Measurements from ENCODE around the gene CMSS1.
A peak's percentile ranks its signal among the peaks of the same experiment; 100 is the strongest.

CMSS1 gene

DNA sequence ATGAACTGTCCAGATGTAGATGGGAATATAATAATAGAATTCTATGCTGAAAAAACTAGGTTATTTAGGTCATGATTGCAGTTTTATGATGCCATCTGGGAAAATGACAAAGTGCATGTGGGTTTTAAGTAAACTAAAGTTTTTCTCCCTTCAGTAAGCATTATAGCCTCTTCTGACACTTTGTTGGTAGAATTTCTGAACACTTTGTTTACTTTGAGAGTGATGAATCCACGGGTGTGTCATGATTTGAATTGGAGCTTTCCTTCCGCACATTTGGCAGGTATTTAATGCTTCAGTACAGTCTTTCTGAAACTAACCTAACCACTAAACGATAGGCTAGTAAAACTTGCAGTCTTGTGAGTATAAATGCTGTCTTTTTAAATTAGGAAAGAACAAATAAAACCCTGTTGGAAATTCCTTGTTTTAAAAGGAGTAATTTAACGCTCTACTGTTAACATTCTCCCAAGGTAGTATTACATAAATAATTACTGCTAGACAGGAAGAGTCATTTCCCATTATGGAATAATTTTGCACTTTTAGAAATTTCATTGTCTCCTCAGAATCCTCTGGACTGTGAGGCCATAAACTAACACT is 289.7 kb downstream of the CMSS1 start:
- DNase-seq (ENCODE audit: low read depth), result peak; percentile 74

DNA sequence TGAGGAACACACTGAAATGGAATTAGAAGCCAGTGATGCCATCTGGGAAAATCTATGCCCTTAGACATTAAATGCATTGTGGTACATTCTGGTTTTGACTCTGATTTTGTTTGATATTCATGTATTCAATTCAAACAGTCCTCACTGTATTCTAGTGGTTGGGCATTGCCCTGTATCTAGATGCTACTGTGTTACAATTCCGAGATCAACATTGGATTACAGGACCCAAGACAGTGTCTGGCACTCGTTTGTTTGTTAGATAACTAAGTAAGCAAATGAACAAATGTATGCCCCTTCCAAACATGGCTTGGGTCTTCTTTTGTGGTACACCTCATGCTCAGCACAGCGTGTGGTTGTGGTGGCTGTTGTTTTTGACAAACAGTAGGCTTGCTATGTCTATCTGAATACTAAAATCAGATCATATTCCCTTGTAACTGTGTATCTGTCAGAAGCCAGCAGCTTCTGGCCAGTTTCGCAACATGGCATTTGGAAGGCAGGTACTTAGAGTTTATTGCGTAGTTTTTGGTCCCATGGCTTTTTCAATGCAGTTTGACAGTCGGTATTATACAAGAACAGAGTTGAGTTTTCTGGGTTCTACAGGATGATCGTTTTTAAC is 290.9 kb downstream of the CMSS1 start:
- DNase-seq (ENCODE audit: low read depth), result no peak

DNA sequence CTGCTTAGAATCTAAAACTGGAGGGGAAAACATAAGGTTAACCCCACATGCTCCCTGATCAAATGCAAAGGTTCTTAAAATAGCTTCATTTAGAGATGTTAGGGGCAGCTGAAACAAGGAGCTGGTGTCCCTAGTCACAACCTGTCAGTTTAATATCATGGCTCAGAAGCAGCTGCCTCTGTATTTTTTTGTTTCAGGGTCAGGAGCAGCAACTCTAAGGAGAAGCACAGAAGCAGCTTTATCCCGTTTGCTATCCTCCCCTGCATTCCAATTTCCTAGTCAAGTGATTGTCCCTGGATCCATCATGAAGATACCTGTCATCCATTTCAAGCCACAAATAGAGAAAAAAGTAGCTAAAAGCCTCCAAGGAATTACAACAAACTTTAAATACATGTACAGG is 292.5 kb downstream of the CMSS1 start:
- DNase-seq (ENCODE audit: low read depth), result no peak

DNA sequence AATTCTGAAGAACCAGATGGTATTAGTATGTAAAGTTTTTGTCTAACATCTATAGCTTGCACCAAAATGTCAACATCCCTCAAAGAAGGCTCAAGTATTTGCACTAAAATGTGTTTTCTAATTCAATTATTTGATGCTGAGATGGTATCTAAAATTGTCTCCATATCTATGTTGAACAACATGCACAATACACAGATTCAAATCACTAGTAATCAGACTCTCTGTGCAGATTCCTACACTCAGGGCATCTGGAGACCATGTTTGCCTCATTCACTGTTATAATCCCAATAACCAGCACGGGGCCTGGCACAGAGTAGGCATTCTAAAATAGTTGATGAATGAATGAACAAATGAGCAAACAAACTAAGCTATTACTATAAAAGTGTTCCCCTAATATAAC is 294.1 kb downstream of the CMSS1 start:
- DNase-seq (ENCODE audit: low read depth), result no peak

GRCh38 chr3:100113723-100114412 is 296.2 kb downstream of the CMSS1 start:
- DNase-seq (ENCODE audit: low read depth), result peak; percentile 50

- no peak for DNase-seq (ENCODE audit: low read depth)
Measured at GRCh38 chr3:100114413-100115030, 296.9 kb downstream of the CMSS1 start, which contains the start of gene FILIP1L. TSS of gene FILIP1L (minus strand) at chr3:100114501.

- DNase-seq (ENCODE audit: low read depth), result no peak
Measured at GRCh38 chr3:100117093-100117492, 299.4 kb downstream of the CMSS1 start.

DNA sequence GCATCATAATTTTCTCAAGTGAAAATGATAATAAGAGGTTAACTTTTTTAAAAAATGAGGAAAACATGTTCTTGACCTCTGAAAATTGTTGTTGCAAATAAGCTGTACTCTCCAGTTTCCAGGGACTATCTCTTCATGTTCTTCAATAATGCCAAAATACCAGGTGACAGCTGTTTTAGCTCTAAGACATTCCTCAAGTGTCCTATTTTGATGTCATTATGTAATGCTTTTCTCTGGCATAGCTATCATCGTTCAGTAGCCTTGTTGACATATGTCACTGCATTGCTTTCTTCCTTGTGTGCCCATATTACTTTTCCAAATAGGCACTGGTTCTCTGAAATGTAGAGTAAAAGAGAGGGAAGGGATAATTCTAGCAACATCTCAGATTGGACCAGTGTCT is 302.4 kb downstream of the CMSS1 start:
- DNase-seq (ENCODE audit: low read depth), result no peak

- no peak for DNase-seq (ENCODE audit: low read depth)
Measured at GRCh38 chr3:100120693-100121092, 303.0 kb downstream of the CMSS1 start.

DNA sequence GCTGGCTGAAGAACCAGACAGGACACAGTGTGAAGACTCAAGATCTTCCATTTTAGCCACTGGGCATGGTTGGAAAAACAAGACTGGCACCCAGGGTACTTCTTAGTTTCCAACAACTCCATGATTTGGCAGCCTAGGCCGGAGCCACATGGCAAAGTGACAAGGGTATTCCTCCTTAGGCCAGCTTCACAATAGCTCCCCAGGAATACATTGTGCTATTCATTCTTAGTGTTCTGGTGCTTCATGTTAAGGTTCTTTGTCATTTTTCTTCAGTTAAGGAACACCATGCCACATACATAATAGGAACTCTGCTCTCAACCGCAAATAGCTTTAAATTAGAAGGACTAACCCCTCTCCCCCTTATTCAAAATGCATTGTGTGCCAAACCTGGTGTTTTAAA is 304.7 kb downstream of the CMSS1 start:
- DNase-seq (ENCODE audit: low read depth), result no peak

DNA sequence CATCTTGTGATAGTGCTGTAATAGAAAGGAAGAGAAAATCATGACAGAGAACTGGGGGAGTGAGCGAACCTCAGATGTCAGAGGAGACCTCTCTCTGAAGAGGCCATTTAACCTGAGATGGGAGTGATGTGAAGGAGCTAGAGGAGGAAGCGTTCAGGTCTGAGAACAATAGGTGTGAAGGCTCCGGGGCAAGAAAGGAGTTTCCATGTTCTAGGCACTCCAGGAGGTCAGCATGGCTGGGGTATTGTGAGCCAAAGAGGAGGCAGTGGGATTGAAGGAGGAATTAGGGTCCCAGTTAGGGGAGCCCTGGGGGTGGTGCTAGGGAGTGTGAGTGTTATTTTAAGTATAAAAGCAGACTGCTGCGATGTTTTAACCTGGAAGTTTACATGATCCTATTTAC is 305.4 kb downstream of the CMSS1 start:
- DNase-seq (ENCODE audit: low read depth), result no peak

DNA sequence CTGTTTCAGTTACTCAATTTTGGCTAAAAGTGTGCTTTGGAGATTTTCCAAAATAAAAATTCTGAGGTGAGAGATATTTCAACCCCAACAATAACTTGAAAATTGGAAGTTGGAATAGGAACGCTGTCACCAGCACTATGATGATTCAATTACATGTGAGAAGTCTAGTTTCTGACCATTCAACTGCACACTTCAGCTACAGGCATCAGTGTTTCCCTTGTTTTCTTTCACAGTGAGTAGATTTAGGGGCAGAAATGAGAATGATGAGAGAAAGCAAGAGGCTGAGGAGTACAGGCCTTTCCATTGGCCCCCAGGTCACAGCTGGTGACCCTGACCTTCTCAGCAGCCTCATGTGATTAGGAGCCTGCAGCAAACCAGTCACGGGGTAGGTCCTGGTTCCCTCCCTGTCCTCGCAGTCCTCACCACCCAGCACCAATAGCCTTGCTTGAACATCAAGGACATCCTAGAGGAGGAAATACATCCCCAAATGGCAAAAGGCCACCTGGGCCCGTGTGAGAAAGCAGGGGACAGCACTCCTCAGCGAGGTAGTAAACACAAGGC is 306.6 kb downstream of the CMSS1 start:
- DNase-seq (ENCODE audit: low read depth), result no peak

- no peak for DNase-seq (ENCODE audit: low read depth)
Measured at GRCh38 chr3:100125161-100125938, 307.7 kb downstream of the CMSS1 start.

- no peak for DNase-seq (ENCODE audit: low read depth)
Measured at GRCh38 chr3:100127792-100128191, 310.1 kb downstream of the CMSS1 start.

DNA sequence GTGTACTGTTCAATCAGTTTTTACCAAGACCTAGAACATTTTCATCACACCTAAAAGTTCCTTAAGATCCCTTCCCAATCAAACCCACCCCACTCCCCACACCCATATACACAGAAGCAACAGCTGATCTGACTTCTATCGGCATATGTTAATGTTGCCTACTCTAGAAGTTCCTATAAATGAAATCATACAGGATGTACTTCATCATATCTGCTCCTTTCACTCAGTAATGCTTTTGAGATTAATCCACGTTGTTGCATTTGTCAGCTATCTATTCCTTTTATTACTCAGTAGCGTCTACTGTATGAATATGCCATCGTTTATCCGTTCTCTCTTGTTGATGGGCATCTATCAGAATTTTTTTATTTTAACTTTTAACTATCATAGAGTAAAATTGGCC is 310.9 kb downstream of the CMSS1 start:
- no peak for DNase-seq (ENCODE audit: low read depth)

GRCh38 chr3:100129941-100130340 is 312.3 kb downstream of the CMSS1 start:
- DNase-seq (ENCODE audit: low read depth), result no peak

- no peak for DNase-seq (ENCODE audit: low read depth)
Measured at GRCh38 chr3:100131241-100131640, 313.6 kb downstream of the CMSS1 start.

- no peak for DNase-seq (ENCODE audit: low read depth)
Measured at GRCh38 chr3:100136921-100137320, 319.3 kb downstream of the CMSS1 start.

GRCh38 chr3:100140976-100141375 is 323.3 kb downstream of the CMSS1 start:
- no peak for DNase-seq (ENCODE audit: low read depth)

DNA sequence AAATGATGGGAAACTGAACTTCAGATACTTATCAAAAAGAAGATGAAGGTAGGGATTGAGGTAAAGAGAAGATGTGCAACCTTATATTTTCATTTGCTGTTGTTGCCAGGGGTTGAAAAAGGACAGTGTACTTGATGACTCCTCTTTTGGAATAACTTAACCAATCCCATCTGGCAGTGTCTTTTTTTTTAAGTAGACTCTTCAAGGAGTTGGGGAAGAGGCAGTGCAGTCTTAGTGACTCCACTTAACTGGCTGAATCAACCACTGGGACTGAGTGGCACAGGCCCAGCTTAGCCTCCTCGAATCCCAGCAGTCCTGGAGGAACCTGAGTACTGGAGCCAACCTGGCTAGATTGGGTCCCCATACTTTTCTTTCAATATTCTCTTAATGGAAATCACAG is 323.9 kb downstream of the CMSS1 start:
- DNase-seq (ENCODE audit: low read depth), result no peak

- no peak for DNase-seq (ENCODE audit: low read depth)
Measured at GRCh38 chr3:100144255-100144866, 326.7 kb downstream of the CMSS1 start.

- DNase-seq (ENCODE audit: low read depth), result no peak
Measured at GRCh38 chr3:100149130-100149529, 331.5 kb downstream of the CMSS1 start.

All from ELR (cell line).